IMR-90 (cell line): ENCODE data around the gene MPC2. TPM values are rescaled to one million over a fixed set of nuclear protein-coding genes. Genes with fewer than 3 reads are reported as not detected.

Experiments
- ATAC-seq: fragments of 200-7000 bp; cut with Tn5 transposase; 2 replicates; pipeline ENCODE4 v1.9.1; 2020; ENCODE audit warnings: low read depth, mild to moderate bottlenecking, moderate library complexity
- BruUV-seq: library from RNA; stranded (reverse); fragments of 400-500 nt; replicated peaks from 2 replicates; lab custom pipeline; 2021; lab: Mats Ljungman, UMichigan
- CTCF ChIA-PET: fragments of 300-600 bp; formaldehyde crosslinking; extraction: SDS; loops from one replicate; lab custom pipeline; 2021; ENCODE audit warnings: antibody characterized with exemption; lab: Yijun Ruan, JAX
- POLR2A ChIA-PET: fragments of 300-600 bp; sonication (Branson Sonifier 250); formaldehyde crosslinking; loops from one replicate; lab custom pipeline; 2022; ENCODE audit warnings: antibody characterized with exemption; ENCODE audit not compliant: unreplicated experiment; lab: Charles Lee
- DNase-seq: peaks from one replicate; pipeline ENCODE4 v3.0.0; 2013
- H2AFZ ChIP-seq: replicated peaks from 2 replicates; pipeline ENCODE3; 2013; ENCODE audit warnings: low read length, mild to moderate bottlenecking; ENCODE audit not compliant: poor library complexity
- H2AK5ac ChIP-seq: 2 replicates; pipeline ENCODE4 v1.6.1; 2013; ENCODE audit warnings: low read depth, low read length, inconsistent platforms
- H2AK9ac ChIP-seq: replicated peaks from 2 replicates; pipeline ENCODE3; 2013; ENCODE audit warnings: mild to moderate bottlenecking, low read depth, low read length, moderate library complexity; ENCODE audit not compliant: poor library complexity
- H2BK120ac ChIP-seq: 2 replicates; pipeline ENCODE4 v1.6.1; 2013; ENCODE audit warnings: low read depth, low read length, inconsistent platforms
- H2BK15ac ChIP-seq: 3 replicates; pipeline ENCODE4 v1.6.1; 2013; ENCODE audit warnings: low read depth, low read length, inconsistent platforms
- H2BK20ac ChIP-seq: 2 replicates; pipeline ENCODE4 v1.6.1; 2013; ENCODE audit warnings: low read depth, mild to moderate bottlenecking, inconsistent platforms, low read length, moderate library complexity
- H2BK5ac ChIP-seq: 2 replicates; pipeline ENCODE4 v1.6.1; 2013; ENCODE audit warnings: mild to moderate bottlenecking, low read depth, low read length, inconsistent platforms; ENCODE audit not compliant: poor library complexity, severe bottlenecking
- H3K14ac ChIP-seq: replicated peaks from 2 replicates; pipeline ENCODE4 v1.6.1; 2013; ENCODE audit warnings: low read depth, low read length, inconsistent platforms
- H3K18ac ChIP-seq: 2 replicates; pipeline ENCODE4 v1.6.1; 2013; ENCODE audit warnings: low read depth, low read length, control low read depth
- H3K23ac ChIP-seq: 2 replicates; pipeline ENCODE4 v1.6.1; 2013; ENCODE audit warnings: low read depth, low read length, inconsistent platforms
- H3K27ac ChIP-seq: 2 replicates; pipeline ENCODE4 v1.5.1; 2013; ENCODE audit warnings: mild to moderate bottlenecking, control low read depth, low read length; ENCODE audit not compliant: insufficient read depth
- H3K27me3 ChIP-seq: 2 replicates; pipeline ENCODE4 v1.6.1; 2013; ENCODE audit warnings: low read length; ENCODE audit not compliant: control insufficient read depth, insufficient read depth
- H3K36me3 ChIP-seq: 2 replicates; pipeline ENCODE4 v1.6.1; 2013; ENCODE audit warnings: low read length, mixed read lengths; ENCODE audit not compliant: control insufficient read depth, insufficient read depth
- H3K4ac ChIP-seq: 2 replicates; pipeline ENCODE4 v1.6.1; 2013; ENCODE audit warnings: low read depth, low read length, inconsistent platforms
- H3K4me1 ChIP-seq: 2 replicates; pipeline ENCODE4 v1.6.1; 2013; ENCODE audit warnings: low read length, mixed read lengths; ENCODE audit not compliant: control insufficient read depth, insufficient read depth
- H3K4me2 ChIP-seq: 2 replicates; pipeline ENCODE4 v1.6.1; 2013; ENCODE audit warnings: low read depth, mild to moderate bottlenecking, control low read depth, low read length, moderate library complexity
- H3K4me3 ChIP-seq: 2 replicates; pipeline ENCODE4 v1.5.1; 2013; ENCODE audit warnings: low read depth, mild to moderate bottlenecking, control low read depth, low read length, moderate library complexity; ENCODE audit not compliant: insufficient read depth
- H3K56ac ChIP-seq: 2 replicates; pipeline ENCODE4 v1.6.1; 2013; ENCODE audit warnings: low read length, inconsistent platforms; ENCODE audit not compliant: insufficient read depth; ENCODE audit errors: extremely low read depth
- H3K79me1 ChIP-seq, 2 experiments: 2 replicates each; pipeline ENCODE4 v1.6.1; 2013; ENCODE audit warnings: low read length in 2 of 2, inconsistent platforms in 1 of 2, low read depth in 1 of 2
- H3K9ac ChIP-seq: 2 replicates; pipeline ENCODE4 v1.6.1; 2013; ENCODE audit warnings: low read depth, low read length, control low read depth
- H3K9me1 ChIP-seq: 2 replicates; pipeline ENCODE4 v1.6.1; 2013; ENCODE audit warnings: low read length, inconsistent platforms; ENCODE audit not compliant: insufficient read depth
- H3K9me3 ChIP-seq: 2 replicates; pipeline ENCODE4 v1.6.1; 2013; ENCODE audit warnings: low read length; ENCODE audit not compliant: control insufficient read depth, insufficient read depth
- H4K20me1 ChIP-seq: 2 replicates; pipeline ENCODE4 v1.6.1; 2013; ENCODE audit warnings: low read length, inconsistent platforms; ENCODE audit not compliant: insufficient read depth
- H4K5ac ChIP-seq: 2 replicates; pipeline ENCODE4 v1.6.1; 2013; ENCODE audit warnings: mild to moderate bottlenecking, low read depth, low read length, control low read depth
- H4K8ac ChIP-seq, 2 experiments: 2 replicates each; pipeline ENCODE4 v1.6.1; 2013; ENCODE audit warnings: low read depth in 2 of 2, low read length in 2 of 2, control low read depth in 1 of 2, inconsistent platforms in 1 of 2
- H4K91ac ChIP-seq: 2 replicates; pipeline ENCODE4 v1.6.1; 2013; ENCODE audit warnings: low read depth, low read length, inconsistent platforms; ENCODE audit not compliant: insufficient read depth
- BHLHE40 ChIP-seq: fragments of 150-350 bp; IDR thresholded peaks from 2 replicates; pipeline ENCODE4 v1.6.1; 2016; ENCODE audit warnings: mild to moderate bottlenecking, low read depth, low read length
- WGBS, 2 experiments: methylation state at CpG; one replicate each; pipeline versions ENCODE4 v1.1.5 to v1.1.7; 2013; ENCODE audit warnings: missing lambda C conversion rate in 2 of 2; ENCODE audit not compliant: insufficient read length in 1 of 2; ENCODE audit errors: extremely low coverage in 2 of 2; 5-methylcytosine and 5-hydroxymethylcytosine counted together
- dilution Hi-C: fragments of 300-500 bp; cut with HindIII; formaldehyde crosslinking; loops from one replicate; pipeline ENCODE4 v1.14.3; 2018; ENCODE audit warnings: low sequenced_read_pairs; ENCODE audit not compliant: unreplicated experiment
- in situ Hi-C: fragments of 300-500 bp; cut with MboI; formaldehyde crosslinking; loops from 3 replicates; pipeline ENCODE4 v1.14.3; 2019; ENCODE audit warnings: low sequenced_read_pairs, inconsistent platforms, mixed read lengths
- intact Hi-C: fragments of 100-400 bp; cut with micrococcal nuclease; formaldehyde crosslinking; loops from 2 replicates; pipeline ENCODE4 v1.10.0; 2022
- polyA plus RNA-seq, 3 experiments: library from polyadenylated mRNA; depleted of rRNA; stranded (reverse); fragments of >200 nt; gene quantifications; 2 replicates each; pipeline ENCODE4 v1.2.3, GENCODE V29; 2012; ENCODE audit warnings: low replicate concordance in 1 of 3
- total RNA-seq: library from RNA; depleted of rRNA; stranded (reverse); fragments of >200 nt; gene quantifications from 2 replicates; pipeline ENCODE4 v1.2.3, GENCODE V29; 2012

Gene MPC2
- total and polyA plus RNA-seq, 2 of the 4 experiments (the other 2 are of a cell fraction) = 35.0 to 42.9 TPM

- Histone ChIP-seq H2BK20ac (no peak overlapping the region), H3K56ac (no peak overlapping the region), H4K91ac (no peak overlapping the region), H3K36me3 (peaks cover 16% of the 10 kb centered on the region; the same call in 1 of the 2 replicates), H4K5ac (no peak overlapping the region), H3K4me3 (no peak overlapping the region), H3K9me1 (no peaks in the 10 kb centered on the region), H3K4me1 (no peaks in the 10 kb centered on the region), H2AK5ac (no peak overlapping the region), H3K18ac (no peak overlapping the region), H4K20me1 (peaks cover 6% of the 10 kb centered on the region; the same call in 1 of the 2 replicates), H2BK5ac (no peak overlapping the region), H2BK120ac (no peak overlapping the region), H3K9me3 (no peaks in the 10 kb centered on the region), H3K14ac (no peak overlapping the region), H2AK9ac (no peak overlapping the region), H3K4ac (no peak overlapping the region), H3K9ac (no peak overlapping the region), H2AFZ (no peak overlapping the region), H3K4me2 (no peak overlapping the region), H3K27me3 (no peaks in the 10 kb centered on the region), H3K79me1 (peaks cover 17 to 34% of the 10 kb centered on the region in 2 experiments; a peak in 3 of 4 replicates), H3K27ac (no peak overlapping the region), H2BK15ac (no peak overlapping the region), H3K23ac (no peak overlapping the region), H4K8ac (no peak overlapping the region)
- intact Hi-C loops = no loop called here
- no CpG with 5 or more reads among the region's 4 CpGs for WGBS, 2 experiments
- ChIA-PET CTCF (no interaction called here), POLR2A (no interaction called here)
- DNase-seq = no peak
- no peak for TF ChIP-seq BHLHE40
- dilution Hi-C loops = no loop called here
- no TSS peak for BruUV-seq
- no peak for ATAC-seq
- in situ Hi-C loops = no loop called here
Measured at GRCh38 chr1:167974698-167975097, 37.8 kb upstream of the MPC2 start.
